ENCODE data around the gene SERAC1. TPM values are rescaled to one million over a fixed set of nuclear protein-coding genes. Genes with fewer than 3 reads are reported as not detected.

Gene SERAC1
- polyA plus RNA-seq, 3 donors from 2014 or later: 0.80 to 3.9 TPM; not detected in 1

DNA sequence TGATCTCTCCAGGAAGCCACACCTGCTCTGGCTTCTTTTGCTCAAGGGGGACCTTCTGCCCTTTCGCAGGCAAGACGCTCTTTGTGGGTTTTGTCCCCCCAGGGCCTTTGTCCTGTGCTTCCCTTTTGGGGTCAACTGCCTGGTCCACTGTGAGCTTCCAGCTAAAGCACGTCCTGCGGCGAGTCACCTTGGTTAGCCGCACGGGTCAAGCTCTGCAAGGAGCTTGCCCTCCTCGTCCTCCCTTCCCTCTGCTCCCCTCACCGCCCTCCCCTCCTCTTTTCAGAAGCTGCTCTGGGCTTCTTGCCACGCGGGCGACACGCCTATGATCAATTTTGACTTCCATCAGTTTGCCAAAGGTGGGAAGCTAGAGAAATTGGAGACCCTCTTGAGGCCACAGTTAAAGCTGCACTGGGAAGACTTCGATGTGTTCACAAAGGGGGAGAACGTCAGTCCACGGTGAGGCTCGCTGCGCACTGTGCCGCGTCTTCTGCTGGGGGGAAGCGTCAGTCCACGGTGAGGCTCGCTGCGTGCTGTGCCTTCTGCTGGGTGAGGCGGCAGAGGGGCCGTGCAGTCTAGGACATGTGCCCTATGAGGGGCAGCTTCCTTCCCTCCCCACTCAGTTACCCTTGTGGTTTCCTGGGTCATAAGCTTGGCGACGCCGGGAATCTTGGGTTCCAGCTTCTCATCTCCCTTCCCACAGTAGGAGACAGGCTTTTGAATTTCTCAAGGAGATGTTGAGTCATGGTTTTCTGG lies 106.2 kb downstream of the SERAC1 start:
- Mint-ChIP-seq H3K4me1 (peaks cover 2 to 13% of the 10 kb centered on the region in 2 donors), H3K9me3 (no peaks in the 10 kb centered on the region), H3K27me3 (ENCODE audit: low read depth in 3 of 3) (peaks cover 0 to 2% (median 0%) of the 10 kb centered on the region in 3 donors), H3K27ac (no peak overlapping the region), H3K4me3 (no peak overlapping the region), H3K36me3 (peaks cover 4 to 25% (median 12%) of the 10 kb centered on the region in 3 donors)
- no peak for DNase-seq

- Mint-ChIP-seq H3K9me3 (no peaks in the 10 kb centered on the region), H3K4me3 (no peak overlapping the region), H3K36me3 (peaks cover 0 to 22% (median 7%) of the 10 kb centered on the region in 3 donors), H3K27ac (no peak overlapping the region), H3K27me3 (ENCODE audit: low read depth in 3 of 3) (peaks cover 0 to 2% (median 0%) of the 10 kb centered on the region in 3 donors), H3K4me1 (peaks cover 2 to 13% of the 10 kb centered on the region in 2 donors)
- no peak for DNase-seq
Observed at GRCh38 chr6:158061361-158061708, 106.7 kb downstream of the SERAC1 start.

- Mint-ChIP-seq H3K27me3 (ENCODE audit: low read depth in 3 of 3) (peaks cover 0 to 2% (median 0%) of the 10 kb centered on the region in 3 donors), H3K36me3 (peaks cover 0 to 19% (median 7%) of the 10 kb centered on the region in 3 donors), H3K4me1 (peaks cover 2 to 13% of the 10 kb centered on the region in 2 donors), H3K9me3 (no peaks in the 10 kb centered on the region), H3K4me3 (no peak overlapping the region), H3K27ac (no peak overlapping the region)
- DNase-seq: no peak
Observed at GRCh38 chr6:158060455-158061360, 107.4 kb downstream of the SERAC1 start.

Other genes starting within 250 kb of the SERAC1 start
- 10 to 100 TPM in 2 of 3 donors, 1 to 10 TPM in 1; 8.7 to 22.0 (median 12.5) TPM for gene SYNJ2, start 186.4 kb downstream of the SERAC1 start, polyA plus RNA-seq
- gene GTF2H5, start 88 bp upstream of the SERAC1 start, polyA plus RNA-seq: 10 to 100 TPM; 17.7 to 22.9 (median 22.2) TPM
- 10 to 100 TPM; 19.0 to 46.9 (median 22.2) TPM for gene TULP4, start 144.2 kb upstream of the SERAC1 start, polyA plus RNA-seq

Data from immature natural killer cell (primary cell).